Adrenal gland (tissue), 12 donors: ENCODE results near the gene FMC1. TPM values are rescaled to one million over a fixed set of nuclear protein-coding genes. Genes with fewer than 3 reads are reported as not detected.

Experiments used
- DNase-seq, 7 donors: peaks; one replicate each; pipeline ENCODE4 v3.0.0-alpha.2; 2019 to 2020
- H3K27ac ChIP-seq, 5 donors: fragments of 200-600 bp; sonication (generic) in 4 of 5; 1 replicate in 3 of 5; 2 replicates in 2 of 5; pipeline versions ENCODE4 v1.5.1 to v1.8.0; 2016 to 2020; ENCODE audit warnings: mild to moderate bottlenecking in 1 of 5
- H3K27me3 ChIP-seq: fragments of 200-600 bp; 2 replicates; pipeline ENCODE4 v1.8.0; 2021
- H3K36me3 ChIP-seq, 2 donors: fragments of 200-600 bp; replicated peaks in 1 of 2; 1 replicate in 1 of 2; 2 replicates in 1 of 2; pipeline versions ENCODE4 v1.5.1 to v1.8.0; 2018 to 2022
- H3K4me1 ChIP-seq, 2 donors: fragments of 200-600 bp; replicated peaks in 1 of 2; 1 replicate in 1 of 2; 2 replicates in 1 of 2; pipeline versions ENCODE4 v1.5.1 to v1.8.0; 2018 to 2021
- H3K4me3 ChIP-seq, 4 donors: fragments of 200-600 bp; sonication (generic) in 3 of 4; one replicate each; pipeline ENCODE4 v1.5.1; 2016 to 2018
- H3K9me3 ChIP-seq, 3 donors: fragments of 200-600 bp; sonication (generic) in 1 of 3; replicated peaks in 1 of 3; 1 replicate in 2 of 3; 2 replicates in 1 of 3; pipeline versions ENCODE4 v1.5.1 to v1.8.0; 2016 to 2021
- CTCF ChIP-seq, 6 experiments: fragments of 450-650 bp in 4 of 6; fragments of 200-600 bp in 2 of 6; sonication (generic) in 1 of 6; IDR thresholded peaks; 1 replicate in 5 of 6; 2 replicates in 1 of 6; pipeline versions ENCODE4 v1.5.1 to v1.8.0; 2016 to 2021; ENCODE audit warnings: antibody characterized with exemption in 6 of 6, mild to moderate bottlenecking in 2 of 6, moderate library complexity in 1 of 6
- POLR2A ChIP-seq, 2 donors: fragments of 450-650 bp; IDR thresholded peaks; one replicate each; pipeline ENCODE4 v1.6.1; 2017; ENCODE audit warnings: antibody characterized with exemption in 2 of 2, mild to moderate bottlenecking in 2 of 2, moderate library complexity in 1 of 2
- WGBS, 4 donors: extraction: QIAGEN DNeasy Blood & Tissue Kit in 2 of 4; methylation state at CpG; one replicate each; pipeline versions ENCODE4 v1.1.5 to v1.1.7; 2013 to 2017; 5-methylcytosine and 5-hydroxymethylcytosine counted together
- intact Hi-C, 2 donors: fragments of 100-400 bp; cut with DNase I; formaldehyde crosslinking; loops; one replicate each; pipeline versions ENCODE4 v1.14.1 to v1.15.0; 2022 to 2023
- polyA plus RNA-seq, 3 donors: library from polyadenylated mRNA; stranded (reverse); fragments of 200-250 nt in 2 of 3; fragments of 350-450 nt in 1 of 3; fragmentation: Illumina TruSeq in 1 of 3; extraction: RNeasy Lipid Tissue Mini Kit (QIAGEN cat#74804) in 1 of 3; gene quantifications; one replicate each; pipeline ENCODE4 v1.2.3, GENCODE V29; 2013 to 2014
- total RNA-seq, 9 donors: library from RNA; depleted of rRNA in 4 of 9; stranded (reverse); fragments of >200 nt in 4 of 9; fragments of 120-200 nt in 1 of 9; fragmentation: NEBNext Ultra II Directional in 1 of 9; extraction: Animal tissue kit (Norgen Biotek cat#: 25700) in 1 of 9; gene quantifications; one replicate each; pipeline versions ENCODE4 v1.1.0 to v1.2.4, GENCODE V29; 2013 to 2023
- donor health status: healthy with polysubstance abuse.
- donor health status: Bipolar disorder and iron deficiency.
- donor health status: DM: yes; HTN: yes; CAD: no.
- donor health status: DM: no; HTN: no; CAD: no.
- donor health status: DM: no; HTN: no; CAD: no.
- donor health status: DM: yes; HTN: yes; CAD: no.

The FMC1 gene
- total and polyA plus RNA-seq, 12 donors = 10.0 to 98.6 (median 23.6) TPM

DNA sequence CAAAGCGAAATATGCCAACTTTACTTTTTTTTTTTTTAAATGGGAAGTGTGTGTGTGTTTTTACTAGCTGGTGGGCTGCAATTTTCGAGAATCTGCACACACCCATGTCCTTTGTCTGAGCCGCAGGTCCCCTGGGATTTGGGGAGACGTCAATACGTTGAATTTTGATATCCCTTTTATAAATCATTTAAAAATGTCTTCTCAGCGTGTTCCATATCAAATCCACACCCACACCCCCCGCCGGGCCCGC is 404 bp upstream of the FMC1 start:
- TF ChIP-seq POLR2A (IDR thresholded peaks at IDR 0.05) (no peak), CTCF (IDR thresholded peaks at IDR 0.05) (no peak)
- H3K4me3 ChIP-seq = peak overlapping the region; percentile 49 to 88 (median 68)
- no peaks in the 10 kb centered on the region for H3K9me3 ChIP-seq
- peaks cover 0 to 6% of the 10 kb centered on the region in 2 donors for H3K36me3 ChIP-seq
- H3K4me1 ChIP-seq = peaks cover 4 to 11% of the 10 kb centered on the region in 2 donors
- H3K27me3 ChIP-seq = no peaks in the 10 kb centered on the region
- intact Hi-C loops = loop anchor here in 1 of 2 donors (2.0 kb wide), 1 partner anchor 18 kb away; the partner anchor contains the start of gene LUC7L2
- WGBS, 4 donors = 0 to 2% (median 1%) methylated on average over 9 of the region's 9 CpGs
- no peak for DNase-seq
- peak overlapping the region; percentile 93 to 100 (median 100) for H3K27ac ChIP-seq

- WGBS, 4 donors = 0 to 1% (median 0%) methylated on average over 9 of the region's 9 CpGs
- Histone ChIP-seq H3K36me3 (peaks cover 0 to 16% of the 10 kb centered on the region in 2 donors), H3K27me3 (no peaks in the 10 kb centered on the region), H3K4me3 (peak overlapping the region in 3 of 4 donors; percentile 49 to 88 (median 83)), H3K4me1 (peaks cover 4 to 11% of the 10 kb centered on the region in 2 donors), H3K27ac (peak overlapping the region; percentile 93 to 100 (median 100)), H3K9me3 (no peaks in the 10 kb centered on the region)
- intact Hi-C loops = loop anchor here in 1 of 2 donors (2.0 kb wide), 1 partner anchor 17 kb away; the partner anchor contains the start of gene LUC7L2
- DNase-seq = peak in 1 of 7 donors; percentile 16
- TF ChIP-seq CTCF (IDR thresholded peaks at IDR 0.05) (no peak), POLR2A (IDR thresholded peaks at IDR 0.05) (no peak)
These were observed 664 bp downstream of the FMC1 start for GRCh38 chr7:139341776-139342226.

DNA sequence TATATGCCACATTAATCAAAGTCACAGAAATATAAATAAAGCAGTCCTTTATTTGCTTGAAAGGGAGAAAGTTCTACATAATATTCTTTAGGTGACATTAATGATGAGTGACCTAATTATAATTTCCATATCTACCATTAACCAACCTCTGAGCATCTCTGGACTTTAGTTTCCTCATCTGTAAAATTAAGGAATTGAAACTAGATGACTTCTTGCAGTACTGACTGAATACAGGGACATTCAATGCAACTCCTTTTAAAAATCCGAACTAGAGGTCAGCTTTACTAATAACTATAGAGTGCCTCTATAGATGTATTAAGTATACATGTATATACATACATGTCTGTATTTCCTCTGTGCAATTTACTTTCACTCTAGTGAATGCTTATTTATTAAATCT is 3.9 kb downstream of the FMC1 start:
- Histone ChIP-seq H3K9me3 (no peaks in the 10 kb centered on the region), H3K27ac (no peak overlapping the region), H3K4me1 (peaks cover 4 to 11% of the 10 kb centered on the region in 2 donors), H3K27me3 (no peaks in the 10 kb centered on the region), H3K4me3 (no peak overlapping the region), H3K36me3 (peaks cover 0 to 32% of the 10 kb centered on the region in 2 donors)
- intact Hi-C loops = no loop called here
- no peak for TF ChIP-seq CTCF (IDR thresholded peaks at IDR 0.05)
- TF ChIP-seq POLR2A (IDR thresholded peaks at IDR 0.05) = no peak
- 80 to 90% (median 87%) methylated on average over 1 of the region's 1 CpG for WGBS, 4 donors
- DNase-seq = no peak

DNA sequence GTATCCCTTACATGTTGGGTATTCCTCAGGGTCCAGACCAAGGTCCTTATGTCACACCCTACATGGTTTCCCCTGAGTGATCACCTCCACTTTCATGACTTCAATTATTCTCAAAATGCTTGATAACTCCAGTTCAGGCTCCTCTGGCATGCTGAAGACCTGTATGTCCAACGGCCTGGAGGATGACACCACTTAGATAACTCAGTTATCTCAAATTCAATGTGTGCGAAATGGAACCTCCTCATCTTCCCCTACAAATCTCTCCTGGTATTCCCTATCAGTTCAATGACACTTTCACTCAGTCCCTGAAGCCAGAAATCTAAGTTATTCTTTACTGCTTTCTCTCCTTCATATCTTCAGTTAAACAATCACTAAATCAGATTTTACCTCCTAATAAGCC is 9.9 kb downstream of the FMC1 start:
- Histone ChIP-seq H3K9me3 (no peaks in the 10 kb centered on the region), H3K36me3 (peaks cover 0 to 30% of the 10 kb centered on the region in 2 donors), H3K27ac (no peak overlapping the region), H3K27me3 (no peaks in the 10 kb centered on the region), H3K4me1 (no peaks in the 10 kb centered on the region), H3K4me3 (no peak overlapping the region)
- no peak for DNase-seq
- intact Hi-C loops = no loop called here
- no peak for TF ChIP-seq POLR2A (IDR thresholded peaks at IDR 0.05)
- no peak for TF ChIP-seq CTCF (IDR thresholded peaks at IDR 0.05)
- 90 to 95% (median 93%) methylated on average over 2 of the region's 2 CpGs for WGBS, 4 donors
